Astrocyte (in vitro differentiated cells and primary cell): ENCODE measurements around the gene PPIP5K1.

Experiments
- CTCF ChIP-seq: IDR thresholded peaks from 2 replicates; pipeline ENCODE4 v1.5.1; 2011; ENCODE audit warnings: low read depth, mild to moderate bottlenecking, inconsistent platforms, low read length, moderate library complexity; ENCODE audit not compliant: insufficient read depth
- EZH2 ChIP-seq: IDR thresholded peaks from 2 replicates; pipeline ENCODE4 v1.6.1; 2012; ENCODE audit warnings: mild to moderate bottlenecking, low read length, inconsistent platforms; ENCODE audit not compliant: insufficient read depth

- no peak for TF ChIP-seq CTCF
- no peak for TF ChIP-seq EZH2
Measured at GRCh38 chr15:43511012-43511885, 78.8 kb downstream of the PPIP5K1 start.
